Measurements from ENCODE around the gene VIPR2. TPM values are rescaled to one million over a fixed set of nuclear protein-coding genes. Genes with fewer than 3 reads are reported as not detected.
A peak's percentile ranks its signal among the peaks of the same experiment; 100 is the strongest.
"Not testable (repeated sequence)": the region's sequence is repeated elsewhere in the genome, so short reads cannot be mapped to it uniquely, and the experiment has no call there.

The VIPR2 gene
- total RNA-seq, 1 experiment from 2014 or later = not detected

GRCh38 chr7:159084069-159084801, 60.4 kb downstream of the VIPR2 start:
- Histone ChIP-seq H3K36me3 (no peaks in the 10 kb centered on the region), H3K4me3 (no peak overlapping the region), H3K9me3 (replicated peaks) (no peaks in the 10 kb centered on the region), H3K4me1 (replicated peaks) (no peaks in the 10 kb centered on the region), H3K27ac (no peak overlapping the region), H3K27me3 (replicated peaks) (no peaks in the 10 kb centered on the region)
- DNase-seq (ENCODE audit: low read depth in 1 of 2, low spot score in 2 of 2) = no peak

- Histone ChIP-seq H3K27ac (no peak overlapping the region), H3K4me1 (replicated peaks) (no peaks in the 10 kb centered on the region), H3K4me3 (no peak overlapping the region), H3K9me3 (replicated peaks) (no peaks in the 10 kb centered on the region), H3K36me3 (no peaks in the 10 kb centered on the region), H3K27me3 (replicated peaks) (no peaks in the 10 kb centered on the region)
- DNase-seq (ENCODE audit: low read depth in 1 of 2, low spot score in 2 of 2) = no peak
Observed at GRCh38 chr7:159083698-159084068, 61.0 kb downstream of the VIPR2 start.

- Histone ChIP-seq H3K36me3 (no peaks in the 10 kb centered on the region), H3K27ac (no peak overlapping the region), H3K4me3 (no peak overlapping the region), H3K27me3 (replicated peaks) (no peaks in the 10 kb centered on the region), H3K4me1 (replicated peaks) (no peaks in the 10 kb centered on the region), H3K9me3 (replicated peaks) (no peaks in the 10 kb centered on the region)
- DNase-seq (ENCODE audit: low read depth in 1 of 2, low spot score in 2 of 2) = no peak
Observed at GRCh38 chr7:159083001-159083697, 61.5 kb downstream of the VIPR2 start.

- H3K27me3 ChIP-seq (replicated peaks); H3K36me3 ChIP-seq; H3K9me3 ChIP-seq (replicated peaks); H3K27ac ChIP-seq; DNase-seq (ENCODE audit: low read depth in 1 of 2, low spot score in 2 of 2); H3K4me3 ChIP-seq; H3K4me1 ChIP-seq (replicated peaks): not testable (repeated sequence)
Observed at GRCh38 chr7:159082075-159082474, 62.6 kb downstream of the VIPR2 start.

- DNase-seq (ENCODE audit: low read depth in 1 of 2, low spot score in 2 of 2) = no peak
- Histone ChIP-seq H3K4me3 (no peak overlapping the region), H3K27me3 (replicated peaks) (no peaks in the 10 kb centered on the region)
Observed at GRCh38 chr7:159078911-159079270, 65.8 kb downstream of the VIPR2 start.

GRCh38 chr7:159078193-159078910, 66.3 kb downstream of the VIPR2 start:
- Histone ChIP-seq H3K9me3 (replicated peaks) (no peaks in the 10 kb centered on the region), H3K4me3 (no peak overlapping the region), H3K4me1 (replicated peaks) (no peaks in the 10 kb centered on the region), H3K27ac (no peak overlapping the region), H3K27me3 (replicated peaks) (no peaks in the 10 kb centered on the region), H3K36me3 (no peaks in the 10 kb centered on the region)
- no peak for DNase-seq (ENCODE audit: low read depth in 1 of 2, low spot score in 2 of 2)

More at GRCh38 chr7:159078911-159079270, 65.8 kb downstream of the VIPR2 start:
- Histone ChIP-seq H3K4me1 (replicated peaks) (no peaks in the 10 kb centered on the region), H3K9me3 (replicated peaks) (no peaks in the 10 kb centered on the region), H3K27ac (no peak overlapping the region), H3K36me3 (no peaks in the 10 kb centered on the region)

- no peaks in the 10 kb centered on the region for H3K4me1 ChIP-seq (replicated peaks)
- no peaks in the 10 kb centered on the region for H3K36me3 ChIP-seq
- no peak overlapping the region for H3K4me3 ChIP-seq
- H3K27me3 ChIP-seq (replicated peaks) = no peaks in the 10 kb centered on the region
- no peaks in the 10 kb centered on the region for H3K9me3 ChIP-seq (replicated peaks)
- DNase-seq (ENCODE audit: low read depth in 1 of 2, low spot score in 2 of 2) = no peak
- H3K27ac ChIP-seq = no peak overlapping the region
Observed at GRCh38 chr7:159076333-159076732, 68.3 kb downstream of the VIPR2 start.

GRCh38 chr7:159075563-159076238, 69.0 kb downstream of the VIPR2 start:
- no peaks in the 10 kb centered on the region for H3K27me3 ChIP-seq (replicated peaks)
- H3K27ac ChIP-seq = no peak overlapping the region
- peak in 1 of 2 experiments; percentile 33 for DNase-seq (ENCODE audit: low read depth in 1 of 2, low spot score in 2 of 2)
- H3K36me3 ChIP-seq = no peaks in the 10 kb centered on the region
- H3K4me1 ChIP-seq (replicated peaks) = no peaks in the 10 kb centered on the region
- no peaks in the 10 kb centered on the region for H3K9me3 ChIP-seq (replicated peaks)
- H3K4me3 ChIP-seq = no peak overlapping the region

GRCh38 chr7:159071260-159071659, 73.4 kb downstream of the VIPR2 start:
- Histone ChIP-seq H3K27ac (no peak overlapping the region), H3K4me3 (no peak overlapping the region), H3K36me3 (no peaks in the 10 kb centered on the region), H3K4me1 (replicated peaks) (no peaks in the 10 kb centered on the region), H3K9me3 (replicated peaks) (no peaks in the 10 kb centered on the region), H3K27me3 (replicated peaks) (no peaks in the 10 kb centered on the region)
- DNase-seq (ENCODE audit: low read depth in 1 of 2, low spot score in 2 of 2) = peak in 1 of 2 experiments; percentile 13

- Histone ChIP-seq H3K27ac (no peak overlapping the region), H3K27me3 (replicated peaks) (no peaks in the 10 kb centered on the region), H3K4me3 (no peak overlapping the region), H3K9me3 (replicated peaks) (no peaks in the 10 kb centered on the region), H3K36me3 (no peaks in the 10 kb centered on the region), H3K4me1 (replicated peaks) (no peaks in the 10 kb centered on the region)
- no peak for DNase-seq (ENCODE audit: low read depth in 1 of 2, low spot score in 2 of 2)
Observed at GRCh38 chr7:159070431-159071148, 74.1 kb downstream of the VIPR2 start.

- H3K27me3 ChIP-seq (replicated peaks) = no peaks in the 10 kb centered on the region
- H3K4me3 ChIP-seq = no peak overlapping the region
- H3K4me1 ChIP-seq (replicated peaks) = no peaks in the 10 kb centered on the region
- no peak for DNase-seq (ENCODE audit: low read depth in 1 of 2, low spot score in 2 of 2)
- H3K9me3 ChIP-seq (replicated peaks) = no peaks in the 10 kb centered on the region
- H3K36me3 ChIP-seq = no peaks in the 10 kb centered on the region
- no peak overlapping the region for H3K27ac ChIP-seq
Observed at GRCh38 chr7:159068893-159069448, 75.7 kb downstream of the VIPR2 start.

- Histone ChIP-seq H3K27me3 (replicated peaks) (no peaks in the 10 kb centered on the region), H3K9me3 (replicated peaks) (no peaks in the 10 kb centered on the region), H3K27ac (no peak overlapping the region), H3K4me1 (replicated peaks) (no peaks in the 10 kb centered on the region), H3K4me3 (no peak overlapping the region), H3K36me3 (no peaks in the 10 kb centered on the region)
- DNase-seq (ENCODE audit: low read depth in 1 of 2, low spot score in 2 of 2) = no peak
Observed at GRCh38 chr7:159068488-159068811, 76.2 kb downstream of the VIPR2 start.
